ENCODE measurements around the gene STK39. TPM values are rescaled to one million over a fixed set of nuclear protein-coding genes. Genes with fewer than 3 reads are reported as not detected.

The STK39 gene
- total and polyA plus RNA-seq, 11 donors: 13.1 to 40.1 (median 21.5) TPM

- Histone ChIP-seq H3K4me3 (no peak overlapping the region), H3K4me1 (peaks cover 0 to 70% (median 42%) of the 10 kb centered on the region in 12 donors), H3K9me3 (no peaks in the 10 kb centered on the region), H3K27me3 (no peaks in the 10 kb centered on the region), H3K27ac (no peak overlapping the region), H3K36me3 (no peaks in the 10 kb centered on the region)
- DNase-seq (no peak), ATAC-seq (no peak)
- 83 to 95% (median 85%) methylated on average over 5 to 6 of the region's 6 CpGs for WGBS, 4 donors
- no peak for TF ChIP-seq POLR2A (IDR thresholded peaks at IDR 0.05)
- TF ChIP-seq, protein P1, sequence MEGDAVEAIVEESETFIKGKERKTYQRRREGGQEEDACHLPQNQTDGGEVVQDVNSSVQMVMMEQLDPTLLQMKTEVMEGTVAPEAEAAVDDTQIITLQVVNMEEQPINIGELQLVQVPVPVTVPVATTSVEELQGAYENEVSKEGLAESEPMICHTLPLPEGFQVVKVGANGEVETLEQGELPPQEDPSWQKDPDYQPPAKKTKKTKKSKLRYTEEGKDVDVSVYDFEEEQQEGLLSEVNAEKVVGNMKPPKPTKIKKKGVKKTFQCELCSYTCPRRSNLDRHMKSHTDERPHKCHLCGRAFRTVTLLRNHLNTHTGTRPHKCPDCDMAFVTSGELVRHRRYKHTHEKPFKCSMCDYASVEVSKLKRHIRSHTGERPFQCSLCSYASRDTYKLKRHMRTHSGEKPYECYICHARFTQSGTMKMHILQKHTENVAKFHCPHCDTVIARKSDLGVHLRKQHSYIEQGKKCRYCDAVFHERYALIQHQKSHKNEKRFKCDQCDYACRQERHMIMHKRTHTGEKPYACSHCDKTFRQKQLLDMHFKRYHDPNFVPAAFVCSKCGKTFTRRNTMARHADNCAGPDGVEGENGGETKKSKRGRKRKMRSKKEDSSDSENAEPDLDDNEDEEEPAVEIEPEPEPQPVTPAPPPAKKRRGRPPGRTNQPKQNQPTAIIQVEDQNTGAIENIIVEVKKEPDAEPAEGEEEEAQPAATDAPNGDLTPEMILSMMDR (IDR thresholded peaks at IDR 0.05): no peak
- intact Hi-C loops (cut with DNase I): loop anchor here in 5 of 10 donors (5.0 to 10.0 kb wide), 6 partner anchors 45 to 185 kb away; partner anchors contain the start of gene STK39 (in 2 of the 5)
These were observed 97.4 kb downstream of the STK39 start for GRCh38 chr2:168149986-168150385.

- intact Hi-C loops (cut with DNase I): loop anchor here in 4 of 10 donors (5.0 to 10.0 kb wide), 5 partner anchors 45 to 185 kb away; partner anchors contain the start of gene STK39 (in 1 of the 4)
- DNase-seq: no peak
- Histone ChIP-seq H3K36me3 (no peaks in the 10 kb centered on the region), H3K27me3 (no peaks in the 10 kb centered on the region), H3K4me3 (no peak overlapping the region), H3K27ac (no peak overlapping the region), H3K9me3 (no peaks in the 10 kb centered on the region), H3K4me1 (peaks cover 0 to 70% (median 39%) of the 10 kb centered on the region in 12 donors)
- ATAC-seq: no peak
- no peak for TF ChIP-seq POLR2A (IDR thresholded peaks at IDR 0.05)
- TF ChIP-seq, protein P1 (IDR thresholded peaks at IDR 0.05): no peak
- WGBS, 4 donors: 56 to 70% (median 60%) methylated on average over 5 of the region's 5 CpGs
These were observed 98.0 kb downstream of the STK39 start for GRCh38 chr2:168149150-168149974.

DNA sequence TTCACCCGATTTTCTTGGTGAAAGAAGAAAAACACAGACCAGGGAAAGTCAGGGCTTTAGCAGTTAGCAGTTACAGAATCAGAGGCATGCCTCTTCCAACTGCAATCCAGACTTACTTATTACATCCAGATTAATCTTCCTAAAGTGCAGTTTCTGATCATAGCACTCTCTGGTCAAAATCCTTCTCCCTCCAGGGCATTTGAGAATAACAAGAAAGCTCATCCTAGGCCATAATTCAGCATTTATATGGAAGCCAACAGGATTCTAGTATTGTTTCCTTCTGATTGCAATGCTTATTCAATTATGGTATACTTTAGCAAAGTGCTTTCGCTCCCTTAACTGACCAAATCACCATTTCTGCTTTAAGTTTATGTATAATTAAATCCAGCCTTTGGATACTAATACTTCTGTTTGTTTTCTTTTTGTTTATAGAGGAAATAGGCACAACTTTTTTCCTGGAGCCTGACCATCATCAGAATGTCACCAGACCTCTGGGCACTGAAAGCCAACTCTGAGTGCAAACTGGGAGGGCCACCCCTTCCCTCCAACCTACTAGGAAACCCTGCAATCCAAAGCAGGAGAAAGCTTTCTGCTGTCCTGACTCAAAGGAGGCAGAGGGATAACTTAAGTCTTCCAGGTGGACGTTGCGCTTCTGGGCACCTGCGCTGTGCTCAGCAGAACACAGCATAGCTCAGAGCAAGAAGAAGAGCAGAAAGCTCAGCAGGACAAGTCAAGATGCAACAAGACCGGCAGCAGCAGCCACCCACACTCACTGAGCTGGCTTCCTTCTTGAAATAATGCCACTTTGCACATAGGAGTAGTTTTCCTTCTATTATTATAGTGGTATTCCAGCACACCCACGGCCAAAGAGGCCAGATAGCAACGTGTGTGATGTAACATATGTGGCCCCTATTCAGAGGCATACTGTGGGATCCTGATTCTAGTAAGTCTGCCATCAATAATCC, 99.3 kb downstream of the STK39 start:
- H3K27me3 ChIP-seq: no peaks in the 10 kb centered on the region
- TF ChIP-seq, protein P1 (IDR thresholded peaks at IDR 0.05): no peak
- no peak for TF ChIP-seq POLR2A (IDR thresholded peaks at IDR 0.05)
- intact Hi-C loops (cut with DNase I): loop anchor here in 4 of 10 donors (5.0 to 10.0 kb wide), 5 partner anchors 47 to 187 kb away; partner anchors contain the start of gene STK39 (in 1 of the 4)
- no peaks in the 10 kb centered on the region for H3K9me3 ChIP-seq
- WGBS, 4 donors: 52 to 62% (median 56%) methylated on average over 8 of the region's 8 CpGs
- H3K36me3 ChIP-seq: no peaks in the 10 kb centered on the region
- peaks cover 0 to 67% (median 39%) of the 10 kb centered on the region in 12 donors for H3K4me1 ChIP-seq
- peak overlapping the region in 6 of 12 donors; percentile 18 to 37 (median 30) for H3K27ac ChIP-seq
- peak in 1 of 4 donors; percentile 10 for ATAC-seq
- DNase-seq: no peak
- H3K4me3 ChIP-seq: no peak overlapping the region

Measured in heart left ventricle (tissue), 16 donors.